HepG2 (cell line): ENCODE measurements around the gene CASKIN2. TPM values are rescaled to one million over a fixed set of nuclear protein-coding genes. Genes with fewer than 3 reads are reported as not detected.
A peak's percentile ranks its signal among the peaks of the same experiment; 100 is the strongest.

ENCODE experiments used
- ERF ChIP-seq: IDR thresholded peaks from 2 replicates; pipeline ENCODE4 v1.6.1; 2018; ENCODE audit warnings: missing biosample characterization, missing genetic modification reagents
- FOXJ3 ChIP-seq: sonication (generic); formaldehyde crosslinking; IDR thresholded peaks from 2 replicates; pipeline ENCODE4 v1.4.0; 2020; ENCODE audit warnings: missing genetic modification reagents, mild to moderate bottlenecking, borderline replicate concordance
- FOXO1 ChIP-seq: sonication (generic); formaldehyde crosslinking; IDR thresholded peaks from 2 replicates; pipeline ENCODE4 v1.4.0; 2020; ENCODE audit warnings: missing genetic modification reagents
- GPN1 ChIP-seq: sonication (generic); formaldehyde crosslinking; IDR thresholded peaks from 2 replicates; pipeline ENCODE4 v1.5.1; 2020; ENCODE audit warnings: missing genetic modification reagents, borderline replicate concordance
- HNF4A ChIP-seq: sonication (generic); formaldehyde crosslinking; IDR thresholded peaks from 2 replicates; pipeline ENCODE4 v1.4.0; 2020; ENCODE audit warnings: missing genetic modification reagents
- HNRNPL ChIP-seq: fragments of 200-400 bp; formaldehyde crosslinking; IDR thresholded peaks from 2 replicates; pipeline ENCODE4 v1.6.1; 2017; ENCODE audit warnings: mild to moderate bottlenecking, low read depth, low read length
- JUNB ChIP-seq: sonication (generic); formaldehyde crosslinking; IDR thresholded peaks from 2 replicates; pipeline ENCODE4 v1.8.0; 2022; ENCODE audit warnings: missing genetic modification reagents, mild to moderate bottlenecking, borderline replicate concordance
- KLF6 ChIP-seq: IDR thresholded peaks from 2 replicates; pipeline ENCODE4 v1.8.0; 2016; ENCODE audit warnings: missing biosample characterization, missing genetic modification reagents
- MIXL1 ChIP-seq: IDR thresholded peaks from 2 replicates; pipeline ENCODE4 v1.6.1; 2016
- NR3C1 ChIP-seq: sonication (generic); formaldehyde crosslinking; IDR thresholded peaks from 2 replicates; pipeline ENCODE4 v1.4.0; 2020; ENCODE audit warnings: missing genetic modification reagents
- PHF21A ChIP-seq: sonication (generic); formaldehyde crosslinking; IDR thresholded peaks from 2 replicates; pipeline ENCODE4 v1.5.0; 2020; ENCODE audit warnings: mild to moderate bottlenecking, missing genetic modification reagents
- PHF5A ChIP-seq: IDR thresholded peaks from one replicate; pipeline ENCODE4 v1.6.1; 2018; ENCODE audit warnings: low read depth, missing genetic modification reagents; ENCODE audit not compliant: unreplicated experiment
- SETDB1 ChIP-seq: sonication (generic); formaldehyde crosslinking; IDR thresholded peaks from 2 replicates; pipeline ENCODE4 v1.5.1; 2020; ENCODE audit warnings: missing genetic modification reagents, mild to moderate bottlenecking, borderline replicate concordance
- SMAD1 ChIP-seq: sonication (generic); formaldehyde crosslinking; IDR thresholded peaks from 2 replicates; pipeline ENCODE4 v1.4.0; 2020; ENCODE audit warnings: missing genetic modification reagents, low read depth, mild to moderate bottlenecking, borderline replicate concordance
- STAG1 ChIP-seq: sonication (generic); formaldehyde crosslinking; IDR thresholded peaks from 2 replicates; pipeline ENCODE4 v1.4.0; 2020; ENCODE audit warnings: missing genetic modification reagents
- ZBED4 ChIP-seq: sonication (generic); formaldehyde crosslinking; IDR thresholded peaks from 2 replicates; pipeline ENCODE4 v1.4.0; 2020; ENCODE audit warnings: missing genetic modification reagents, borderline replicate concordance
- ZBTB42 ChIP-seq: sonication (generic); formaldehyde crosslinking; IDR thresholded peaks from 2 replicates; pipeline ENCODE4 v1.5.0; 2020; ENCODE audit warnings: mild to moderate bottlenecking, missing genetic modification reagents
- ZFP36L2 ChIP-seq: sonication (generic); formaldehyde crosslinking; IDR thresholded peaks from 2 replicates; pipeline ENCODE4 v1.4.0; 2020; ENCODE audit warnings: missing genetic modification reagents
- ZFP62 ChIP-seq: sonication (generic); formaldehyde crosslinking; IDR thresholded peaks from 2 replicates; pipeline ENCODE4 v1.4.0; 2020; ENCODE audit warnings: missing genetic modification reagents
- ZFX ChIP-seq: sonication (generic); formaldehyde crosslinking; IDR thresholded peaks from 2 replicates; pipeline ENCODE4 v1.4.0; 2020; ENCODE audit warnings: mild to moderate bottlenecking, low read depth, missing genetic modification reagents, moderate library complexity
- ZNF280B ChIP-seq: sonication (generic); formaldehyde crosslinking; IDR thresholded peaks from 2 replicates; pipeline ENCODE4 v1.5.0; 2020; ENCODE audit warnings: missing genetic modification reagents, mild to moderate bottlenecking, borderline replicate concordance
- ZNF329 ChIP-seq: sonication (generic); formaldehyde crosslinking; IDR thresholded peaks from 2 replicates; pipeline ENCODE4 v1.9.0; 2021; ENCODE audit warnings: low read depth, mild to moderate bottlenecking, missing genetic modification reagents
- ZNF414 ChIP-seq: sonication (generic); formaldehyde crosslinking; IDR thresholded peaks from 2 replicates; pipeline ENCODE4 v1.5.0; 2020; ENCODE audit warnings: missing genetic modification reagents
- ZNF558 ChIP-seq: sonication (generic); formaldehyde crosslinking; IDR thresholded peaks from 2 replicates; pipeline ENCODE4 v1.9.0; 2022; ENCODE audit warnings: mild to moderate bottlenecking, missing genetic modification reagents, borderline replicate concordance
- ZNF724P ChIP-seq: sonication (generic); formaldehyde crosslinking; IDR thresholded peaks from 2 replicates; pipeline ENCODE4 v1.8.0; 2022; ENCODE audit warnings: missing genetic modification reagents, borderline replicate concordance
- ZNF746 ChIP-seq: sonication (generic); formaldehyde crosslinking; IDR thresholded peaks from 2 replicates; pipeline ENCODE4 v1.8.0; 2022; ENCODE audit warnings: mild to moderate bottlenecking, missing genetic modification reagents
- polyA plus RNA-seq, 8 experiments: library from polyadenylated mRNA; depleted of rRNA in 3 of 8; stranded (reverse) in 7 of 8; unstranded in 1 of 8; fragments of >200 nt; fragmentation: Illumina TruSeq in 4 of 8; extraction: Trizol in 4 of 8; gene quantifications; 2 replicates each; pipeline versions ENCODE4 v1.2.1 to v1.2.3, GENCODE V29; 2011 to 2016; ENCODE audit warnings: low read depth in 4 of 8, missing spikeins in 1 of 8, mixed read lengths in 1 of 8; ENCODE audit not compliant: insufficient read depth in 1 of 8
- total RNA-seq, 5 experiments: library from RNA; depleted of rRNA; stranded (reverse); fragments of >200 nt; fragmentation: Illumina TruSeq; extraction: Trizol; gene quantifications; 2 replicates each; pipeline ENCODE4 v1.2.3, GENCODE V29; 2016; ENCODE audit warnings: low read depth in 1 of 5

Gene CASKIN2
- total and polyA plus RNA-seq, 2 of the 13 experiments (the other 11 are each of a cell fraction or from before 2014, with no cell fraction given), result 5.2 to 7.8 TPM

- TF ChIP-seq FOXJ3 (CRISPR knock-in tag) (no peak), FOXO1 (CRISPR knock-in tag) (no peak; the same call in 1 of the 2 replicates), ZNF558 (CRISPR knock-in tag) (no peak), ZNF329 (CRISPR knock-in tag) (peak; percentile 19; the same call in 1 of the 2 replicates), STAG1 (no peak; the same call in 1 of the 2 replicates), PHF5A (CRISPR knock-in tag) (no peak), HNRNPL (no peak), ERF (no peak), SMAD1 (no peak), JUNB (CRISPR knock-in tag) (no peak), ZNF746 (CRISPR knock-in tag) (no peak), MIXL1 (CRISPR knock-in tag) (no peak; the same call in 1 of the 2 replicates), HNF4A (0 out of 2 replicates have a peak, but pooled peaks have one; percentile 26), PHF21A (CRISPR knock-in tag) (peak; percentile 48; the same call in 1 of the 2 replicates), GPN1 (CRISPR knock-in tag) (no peak), ZBED4 (no peak), ZNF280B (CRISPR knock-in tag) (no peak), NR3C1 (no peak), ZFP62 (CRISPR knock-in tag) (no peak), ZFP36L2 (no peak), SETDB1 (CRISPR knock-in tag) (no peak), ZFX (CRISPR knock-in tag) (peak; percentile 65), ZNF414 (CRISPR knock-in tag) (no peak), ZNF724P (CRISPR knock-in tag) (no peak), ZBTB42 (CRISPR knock-in tag) (no peak), KLF6 (CRISPR knock-in tag) (no peak)
Measured at GRCh38 chr17:75516255-75516618, 900 bp upstream of the CASKIN2 start, which contains the start of gene TSEN54 (continued).
